Tibial nerve (tissue), 4 donors: Measurements from ENCODE around the gene MYRIP. TPM values are rescaled to one million over a fixed set of nuclear protein-coding genes. Genes with fewer than 3 reads are reported as not detected.

Experiments used
- DNase-seq, 2 donors: peaks; one replicate each; pipeline ENCODE4 v3.0.0-alpha.2; 2019; ENCODE audit warnings: low spot score in 2 of 2
- H3K27ac ChIP-seq, 4 donors: fragments of 200-600 bp; sonication (generic) in 3 of 4; one replicate each; pipeline ENCODE4 v1.5.1; 2017 to 2019; ENCODE audit warnings: mild to moderate bottlenecking in 1 of 4
- H3K27me3 ChIP-seq, 2 donors: fragments of 200-600 bp; sonication (generic) in 1 of 2; one replicate each; pipeline versions ENCODE4 v1.5.1 to v1.6.0; 2017 to 2019
- H3K36me3 ChIP-seq, 3 donors: fragments of 200-600 bp; sonication (generic); one replicate each; pipeline ENCODE4 v1.5.1; 2018 to 2019
- H3K4me1 ChIP-seq, 4 donors: fragments of 200-600 bp; sonication (generic) in 3 of 4; one replicate each; pipeline ENCODE4 v1.5.1; 2017 to 2019
- H3K4me3 ChIP-seq, 4 donors: fragments of 200-600 bp; sonication (generic) in 3 of 4; one replicate each; pipeline ENCODE4 v1.5.1; 2017 to 2019; ENCODE audit warnings: mild to moderate bottlenecking in 1 of 4, moderate library complexity in 1 of 4
- H3K9me3 ChIP-seq, 4 donors: fragments of 200-600 bp; sonication (generic) in 3 of 4; one replicate each; pipeline ENCODE4 v1.5.1; 2017 to 2019
- EP300 ChIP-seq, 2 donors: sonication (generic); formaldehyde crosslinking; IDR thresholded peaks; one replicate each; pipeline ENCODE4 v1.6.1; 2017; ENCODE audit warnings: antibody characterized with exemption in 2 of 2, mild to moderate bottlenecking in 1 of 2
- POLR2A ChIP-seq, 2 donors: fragments of 450-650 bp; IDR thresholded peaks; one replicate each; pipeline ENCODE4 v1.6.1; 2017; ENCODE audit warnings: antibody characterized with exemption in 2 of 2, mild to moderate bottlenecking in 2 of 2, moderate library complexity in 2 of 2
- WGBS, 2 donors: methylation state at CpG; one replicate each; pipeline ENCODE4 v1.1.5; 2018; 5-methylcytosine and 5-hydroxymethylcytosine counted together
- total RNA-seq, 4 donors: library from RNA; depleted of rRNA; stranded (reverse); fragments of >200 nt; gene quantifications; one replicate each; pipeline ENCODE4 v1.1.0, GENCODE V29; 2016
- TF ChIP-seq, protein P1 (sequence below), 5 experiments: fragments of 200-600 bp in 3 of 5; fragments of 450-650 bp in 2 of 5; sonication (generic) in 3 of 5; IDR thresholded peaks; one replicate each; pipeline ENCODE4 v1.5.1; 2016 to 2019; ENCODE audit warnings: antibody characterized with exemption in 5 of 5, mild to moderate bottlenecking in 3 of 5, moderate library complexity in 2 of 5

The MYRIP gene
- total RNA-seq, 4 donors from 2014 or later, result 2.9 to 12.0 (median 9.9) TPM

DNA sequence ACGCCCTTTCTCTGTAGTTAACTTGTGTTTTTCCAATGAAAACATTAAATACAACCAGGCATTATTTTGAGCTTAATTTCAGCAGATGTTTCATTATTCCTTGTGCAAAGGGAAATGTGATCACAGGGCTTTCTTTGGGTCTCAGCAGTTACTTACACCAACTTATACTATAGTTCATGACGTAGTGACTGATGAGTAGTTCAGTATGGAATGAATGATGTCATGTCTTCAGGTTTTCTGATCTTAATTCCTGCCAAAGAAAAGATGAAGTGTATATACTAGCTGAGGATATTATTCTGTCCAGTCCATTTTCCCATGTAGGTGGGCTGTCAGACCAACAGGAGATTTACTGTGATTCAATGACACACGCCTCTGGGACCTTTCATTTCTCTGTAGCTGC, 61.3 kb downstream of the MYRIP start:
- no peak for DNase-seq
- H3K9me3 ChIP-seq, result peaks cover 0 to 20% (median 0%) of the 10 kb centered on the region in 4 donors
- no peaks in the 10 kb centered on the region for H3K36me3 ChIP-seq
- H3K27me3 ChIP-seq, result no peaks in the 10 kb centered on the region
- H3K4me3 ChIP-seq, result no peak overlapping the region
- 40 to 62% methylated on average over 3 of the region's 3 CpGs for WGBS, 2 donors
- TF ChIP-seq POLR2A (IDR thresholded peaks at IDR 0.05), result no peak
- TF ChIP-seq EP300 (IDR thresholded peaks at IDR 0.05), result no peak
- TF ChIP-seq, protein P1, sequence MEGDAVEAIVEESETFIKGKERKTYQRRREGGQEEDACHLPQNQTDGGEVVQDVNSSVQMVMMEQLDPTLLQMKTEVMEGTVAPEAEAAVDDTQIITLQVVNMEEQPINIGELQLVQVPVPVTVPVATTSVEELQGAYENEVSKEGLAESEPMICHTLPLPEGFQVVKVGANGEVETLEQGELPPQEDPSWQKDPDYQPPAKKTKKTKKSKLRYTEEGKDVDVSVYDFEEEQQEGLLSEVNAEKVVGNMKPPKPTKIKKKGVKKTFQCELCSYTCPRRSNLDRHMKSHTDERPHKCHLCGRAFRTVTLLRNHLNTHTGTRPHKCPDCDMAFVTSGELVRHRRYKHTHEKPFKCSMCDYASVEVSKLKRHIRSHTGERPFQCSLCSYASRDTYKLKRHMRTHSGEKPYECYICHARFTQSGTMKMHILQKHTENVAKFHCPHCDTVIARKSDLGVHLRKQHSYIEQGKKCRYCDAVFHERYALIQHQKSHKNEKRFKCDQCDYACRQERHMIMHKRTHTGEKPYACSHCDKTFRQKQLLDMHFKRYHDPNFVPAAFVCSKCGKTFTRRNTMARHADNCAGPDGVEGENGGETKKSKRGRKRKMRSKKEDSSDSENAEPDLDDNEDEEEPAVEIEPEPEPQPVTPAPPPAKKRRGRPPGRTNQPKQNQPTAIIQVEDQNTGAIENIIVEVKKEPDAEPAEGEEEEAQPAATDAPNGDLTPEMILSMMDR (IDR thresholded peaks at IDR 0.05), result no peak
- no peaks in the 10 kb centered on the region for H3K4me1 ChIP-seq
- H3K27ac ChIP-seq, result no peak overlapping the region

DNA sequence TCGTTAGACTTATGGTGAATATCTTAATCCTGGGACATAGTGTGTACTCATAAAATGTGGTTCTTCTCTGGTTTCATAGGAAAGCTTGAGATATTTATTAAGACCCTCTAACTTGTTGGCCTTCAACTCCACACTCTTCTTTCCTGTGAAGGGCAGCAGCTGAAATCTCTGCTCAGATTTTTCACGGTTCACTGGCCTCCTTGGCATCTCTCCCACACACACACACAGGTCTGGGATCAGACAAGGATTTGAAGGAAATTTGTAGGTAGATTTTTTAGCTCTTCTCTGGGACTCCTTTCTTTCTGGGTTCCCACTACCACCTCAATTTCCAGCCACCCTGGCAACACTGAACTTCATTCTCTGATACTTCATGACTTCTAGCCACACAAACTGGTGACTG, 70.2 kb downstream of the MYRIP start:
- no peaks in the 10 kb centered on the region for H3K36me3 ChIP-seq
- no peak for DNase-seq
- no peak overlapping the region for H3K4me3 ChIP-seq
- H3K4me1 ChIP-seq, result no peaks in the 10 kb centered on the region
- no peaks in the 10 kb centered on the region for H3K27me3 ChIP-seq
- TF ChIP-seq POLR2A (IDR thresholded peaks at IDR 0.05), result no peak
- no peak for TF ChIP-seq EP300 (IDR thresholded peaks at IDR 0.05)
- TF ChIP-seq, protein P1 (IDR thresholded peaks at IDR 0.05), result no peak
- H3K9me3 ChIP-seq, result peaks cover 0 to 6% (median 0%) of the 10 kb centered on the region in 4 donors
- 72 to 73% methylated on average over 2 of the region's 2 CpGs for WGBS, 2 donors
- no peak overlapping the region for H3K27ac ChIP-seq

DNA sequence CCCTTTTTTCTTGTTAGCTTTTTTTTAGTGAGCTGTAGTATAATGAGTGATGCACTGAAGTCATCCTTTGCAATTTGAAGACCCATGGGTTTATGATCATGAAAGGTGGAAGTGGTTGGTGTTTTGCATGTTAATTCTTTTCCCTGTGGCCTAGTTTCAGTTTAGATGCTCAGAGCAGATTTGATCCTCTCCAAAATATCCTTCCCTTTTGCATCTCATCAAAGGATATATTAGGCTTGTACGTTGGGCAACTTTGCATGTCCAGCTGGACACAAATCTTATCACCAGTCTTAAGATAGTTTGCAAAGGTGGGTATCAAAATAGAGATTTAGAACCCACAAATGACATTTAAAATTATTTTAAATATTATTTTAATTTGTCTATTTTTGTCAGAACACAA, 72.7 kb downstream of the MYRIP start:
- no peak overlapping the region for H3K4me3 ChIP-seq
- no peak for DNase-seq
- H3K36me3 ChIP-seq, result no peaks in the 10 kb centered on the region
- TF ChIP-seq EP300 (IDR thresholded peaks at IDR 0.05), result no peak
- TF ChIP-seq, protein P1 (IDR thresholded peaks at IDR 0.05), result no peak
- TF ChIP-seq POLR2A (IDR thresholded peaks at IDR 0.05), result no peak
- peaks cover 0 to 12% (median 0%) of the 10 kb centered on the region in 4 donors for H3K9me3 ChIP-seq
- no peak overlapping the region for H3K27ac ChIP-seq
- no peaks in the 10 kb centered on the region for H3K4me1 ChIP-seq
- 83 to 88% methylated on average over 1 of the region's 1 CpG for WGBS, 2 donors
- H3K27me3 ChIP-seq, result no peaks in the 10 kb centered on the region

DNA sequence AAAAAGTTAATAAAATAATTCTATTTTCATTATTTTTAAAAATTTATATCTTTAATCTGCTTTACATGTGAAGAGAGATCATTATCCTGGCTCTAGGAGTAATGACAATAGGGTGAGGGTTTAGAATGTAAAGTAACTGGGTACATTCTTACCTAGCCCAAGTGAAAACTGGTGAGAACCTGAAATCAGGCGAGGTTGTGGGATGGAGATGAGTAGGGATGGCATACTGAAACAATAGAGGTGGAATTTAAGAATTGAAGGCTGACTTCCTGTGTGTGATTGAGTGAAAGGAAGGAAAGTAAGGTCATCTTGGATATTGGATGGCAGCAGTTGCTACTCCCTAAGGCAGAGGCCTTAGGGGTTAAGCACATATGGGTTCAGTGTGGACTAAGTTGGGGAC, 82.7 kb downstream of the MYRIP start:
- no peak overlapping the region for H3K27ac ChIP-seq
- no peak for TF ChIP-seq EP300 (IDR thresholded peaks at IDR 0.05)
- TF ChIP-seq, protein P1 (IDR thresholded peaks at IDR 0.05), result no peak
- no peak for TF ChIP-seq POLR2A (IDR thresholded peaks at IDR 0.05)
- DNase-seq, result no peak
- H3K36me3 ChIP-seq, result no peaks in the 10 kb centered on the region
- no peaks in the 10 kb centered on the region for H3K9me3 ChIP-seq
- no peaks in the 10 kb centered on the region for H3K4me1 ChIP-seq
- WGBS, 2 donors, result 71 to 81% methylated on average over 1 of the region's 1 CpG
- no peaks in the 10 kb centered on the region for H3K27me3 ChIP-seq
- no peak overlapping the region for H3K4me3 ChIP-seq

DNA sequence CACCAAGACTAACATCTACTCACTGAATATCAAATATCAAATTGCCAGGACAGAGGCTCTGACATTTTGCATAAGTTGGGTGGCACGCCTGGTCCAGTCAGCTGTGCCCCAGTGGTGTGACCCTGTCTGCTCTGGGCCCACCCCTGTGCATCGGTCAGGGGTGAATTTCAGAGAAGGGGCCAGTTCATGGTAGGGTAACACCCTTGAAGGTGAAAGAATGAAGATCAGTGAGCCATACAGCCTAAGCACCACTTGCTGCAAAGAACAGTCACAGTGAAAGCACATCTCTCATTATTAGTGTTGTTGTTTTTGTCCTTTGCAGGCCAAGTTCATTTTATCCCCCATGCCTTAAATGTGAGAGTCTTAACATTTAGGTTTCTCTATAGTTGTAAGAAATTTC, 86.8 kb downstream of the MYRIP start:
- TF ChIP-seq POLR2A (IDR thresholded peaks at IDR 0.05) (no peak), EP300 (IDR thresholded peaks at IDR 0.05) (no peak)
- TF ChIP-seq, protein P1 (IDR thresholded peaks at IDR 0.05), result no peak
- Histone ChIP-seq H3K4me1 (no peaks in the 10 kb centered on the region), H3K27ac (no peak overlapping the region), H3K27me3 (no peaks in the 10 kb centered on the region), H3K4me3 (no peak overlapping the region), H3K9me3 (no peaks in the 10 kb centered on the region), H3K36me3 (no peaks in the 10 kb centered on the region)
- DNase-seq, result no peak
- 72 to 82% methylated on average over 2 of the region's 2 CpGs for WGBS, 2 donors
